Tibial nerve (tissue), 4 donors: ENCODE results near the gene LAYN. TPM values are rescaled to one million over a fixed set of nuclear protein-coding genes. Genes with fewer than 3 reads are reported as not detected.

Source experiments
- DNase-seq, 2 donors: peaks; one replicate each; pipeline ENCODE4 v3.0.0-alpha.2; 2019; ENCODE audit warnings: low spot score in 2 of 2
- H3K27ac ChIP-seq, 4 donors: fragments of 200-600 bp; sonication (generic) in 3 of 4; one replicate each; pipeline ENCODE4 v1.5.1; 2017 to 2019; ENCODE audit warnings: mild to moderate bottlenecking in 1 of 4
- H3K27me3 ChIP-seq, 2 donors: fragments of 200-600 bp; sonication (generic) in 1 of 2; one replicate each; pipeline versions ENCODE4 v1.5.1 to v1.6.0; 2017 to 2019
- H3K36me3 ChIP-seq, 3 donors: fragments of 200-600 bp; sonication (generic); one replicate each; pipeline ENCODE4 v1.5.1; 2018 to 2019
- H3K4me1 ChIP-seq, 4 donors: fragments of 200-600 bp; sonication (generic) in 3 of 4; one replicate each; pipeline ENCODE4 v1.5.1; 2017 to 2019
- H3K4me3 ChIP-seq, 4 donors: fragments of 200-600 bp; sonication (generic) in 3 of 4; one replicate each; pipeline ENCODE4 v1.5.1; 2017 to 2019; ENCODE audit warnings: mild to moderate bottlenecking in 1 of 4, moderate library complexity in 1 of 4
- H3K9me3 ChIP-seq, 4 donors: fragments of 200-600 bp; sonication (generic) in 3 of 4; one replicate each; pipeline ENCODE4 v1.5.1; 2017 to 2019
- CTCF ChIP-seq, 5 experiments: fragments of 200-600 bp in 3 of 5; fragments of 450-650 bp in 2 of 5; sonication (generic) in 3 of 5; IDR thresholded peaks; one replicate each; pipeline ENCODE4 v1.5.1; 2016 to 2019; ENCODE audit warnings: antibody characterized with exemption in 5 of 5, mild to moderate bottlenecking in 3 of 5, moderate library complexity in 2 of 5
- EP300 ChIP-seq, 2 donors: sonication (generic); formaldehyde crosslinking; IDR thresholded peaks; one replicate each; pipeline ENCODE4 v1.6.1; 2017; ENCODE audit warnings: antibody characterized with exemption in 2 of 2, mild to moderate bottlenecking in 1 of 2
- POLR2A ChIP-seq, 2 donors: fragments of 450-650 bp; IDR thresholded peaks; one replicate each; pipeline ENCODE4 v1.6.1; 2017; ENCODE audit warnings: antibody characterized with exemption in 2 of 2, mild to moderate bottlenecking in 2 of 2, moderate library complexity in 2 of 2
- WGBS, 2 donors: methylation state at CpG; one replicate each; pipeline ENCODE4 v1.1.5; 2018; 5-methylcytosine and 5-hydroxymethylcytosine counted together
- total RNA-seq, 4 donors: library from RNA; depleted of rRNA; stranded (reverse); fragments of >200 nt; gene quantifications; one replicate each; pipeline ENCODE4 v1.1.0, GENCODE V29; 2016

LAYN gene
- total RNA-seq, 4 donors from 2014 or later: 4.6 to 20.1 (median 5.2) TPM

DNA sequence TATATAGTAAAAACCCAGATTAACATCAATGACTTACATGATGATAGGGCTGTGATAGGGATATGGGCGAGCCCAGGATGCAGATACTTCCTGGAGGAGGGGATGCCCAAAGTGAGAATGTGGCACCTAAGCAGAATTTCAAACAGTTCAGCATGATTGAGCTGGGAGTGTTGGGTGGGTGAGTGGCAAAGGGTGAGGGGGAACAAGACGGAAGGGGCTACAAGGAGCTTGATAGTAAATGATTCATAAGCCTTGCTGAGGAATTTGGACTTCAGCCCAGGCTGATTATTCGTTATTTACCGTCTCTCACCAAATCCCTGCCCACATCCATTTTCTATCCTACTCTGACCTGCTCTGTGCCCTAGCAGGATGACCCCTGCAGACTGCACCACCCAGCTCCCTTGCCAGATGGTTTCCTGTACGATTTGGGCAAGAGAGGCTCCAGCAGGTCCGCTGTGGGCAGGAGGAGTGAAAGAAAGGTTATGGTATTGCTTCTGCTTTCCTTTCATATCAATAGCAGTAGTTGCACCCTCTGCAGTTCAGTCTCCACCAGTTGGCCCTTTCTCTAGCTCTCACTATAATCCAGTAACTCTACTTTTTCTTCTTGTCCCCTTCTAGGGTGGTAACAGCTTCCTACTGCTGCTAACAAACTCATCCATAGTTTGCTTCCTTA is 31.4 kb downstream of the LAYN start:
- Histone ChIP-seq H3K4me1 (peaks cover 0 to 30% (median 6%) of the 10 kb centered on the region in 4 donors), H3K36me3 (no peaks in the 10 kb centered on the region), H3K27ac (no peak overlapping the region), H3K27me3 (no peaks in the 10 kb centered on the region), H3K9me3 (no peaks in the 10 kb centered on the region), H3K4me3 (no peak overlapping the region)
- 27 to 31% methylated on average over 6 of the region's 6 CpGs for WGBS, 2 donors
- TF ChIP-seq CTCF (IDR thresholded peaks at IDR 0.05) (no peak), EP300 (IDR thresholded peaks at IDR 0.05) (no peak), POLR2A (IDR thresholded peaks at IDR 0.05) (no peak)
- no peak for DNase-seq

- H3K27me3 ChIP-seq: no peaks in the 10 kb centered on the region
- TF ChIP-seq CTCF (IDR thresholded peaks at IDR 0.05) (no peak), EP300 (IDR thresholded peaks at IDR 0.05) (no peak), POLR2A (IDR thresholded peaks at IDR 0.05) (no peak)
- H3K36me3 ChIP-seq: no peaks in the 10 kb centered on the region
- H3K27ac ChIP-seq: no peak overlapping the region
- H3K4me1 ChIP-seq: peaks cover 0 to 30% (median 6%) of the 10 kb centered on the region in 4 donors
- no peak overlapping the region for H3K4me3 ChIP-seq
- 96% methylated on average over 3 of the region's 3 CpGs for WGBS, 2 donors
- DNase-seq: no peak
- no peaks in the 10 kb centered on the region for H3K9me3 ChIP-seq
These were observed 32.1 kb downstream of the LAYN start for GRCh38 chr11:111572581-111572980.

- DNase-seq: no peak
- WGBS, 2 donors: 35 to 38% methylated on average over 4 of the region's 4 CpGs
- H3K4me1 ChIP-seq: peaks cover 0 to 30% (median 6%) of the 10 kb centered on the region in 4 donors
- no peaks in the 10 kb centered on the region for H3K27me3 ChIP-seq
- no peaks in the 10 kb centered on the region for H3K9me3 ChIP-seq
- peak overlapping the region in 1 of 4 donors; percentile 32 for H3K4me3 ChIP-seq
- peak overlapping the region in 2 of 4 donors; percentile 15 to 59 for H3K27ac ChIP-seq
- TF ChIP-seq POLR2A (IDR thresholded peaks at IDR 0.05): no peak
- no peak for TF ChIP-seq CTCF (IDR thresholded peaks at IDR 0.05)
- no peak for TF ChIP-seq EP300 (IDR thresholded peaks at IDR 0.05)
- H3K36me3 ChIP-seq: no peaks in the 10 kb centered on the region
These were observed 33.3 kb downstream of the LAYN start for GRCh38 chr11:111573821-111574249.

- H3K27ac ChIP-seq: peak overlapping the region in 2 of 4 donors; percentile 15 to 59
- no peaks in the 10 kb centered on the region for H3K36me3 ChIP-seq
- H3K4me1 ChIP-seq: peaks cover 0 to 30% (median 6%) of the 10 kb centered on the region in 4 donors
- H3K4me3 ChIP-seq: peak overlapping the region in 3 of 4 donors; percentile 6 to 32 (median 22)
- no peaks in the 10 kb centered on the region for H3K27me3 ChIP-seq
- H3K9me3 ChIP-seq: no peaks in the 10 kb centered on the region
- 28 to 31% methylated on average over 7 of the region's 7 CpGs for WGBS, 2 donors
- DNase-seq: no peak
- no peak for TF ChIP-seq POLR2A (IDR thresholded peaks at IDR 0.05)
- peak in 1 of 5 experiments; percentile 9 for TF ChIP-seq CTCF (IDR thresholded peaks at IDR 0.05)
- TF ChIP-seq EP300 (IDR thresholded peaks at IDR 0.05): no peak
These were observed 34.1 kb downstream of the LAYN start for GRCh38 chr11:111574373-111575225.

DNA sequence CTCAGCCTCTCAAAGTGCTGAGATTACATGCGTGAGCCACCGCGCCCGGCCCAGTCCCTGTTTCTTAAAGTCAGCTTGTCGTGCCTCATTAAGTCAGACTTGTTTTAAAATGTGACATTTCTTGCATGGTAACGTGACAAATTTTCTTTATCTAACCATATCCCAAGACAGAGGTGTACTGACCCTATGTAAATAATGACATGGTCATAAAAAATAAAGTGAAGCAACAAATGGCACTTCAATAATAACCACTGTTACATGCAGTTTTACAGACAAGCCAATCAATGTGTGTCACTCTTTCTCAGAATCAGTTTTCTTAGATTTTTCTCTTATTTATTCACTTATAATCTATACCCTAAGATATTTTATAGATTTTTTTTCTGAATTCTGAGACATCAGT is 35.2 kb downstream of the LAYN start:
- WGBS, 2 donors: 95 to 97% methylated on average over 6 of the region's 6 CpGs
- no peaks in the 10 kb centered on the region for H3K9me3 ChIP-seq
- H3K4me3 ChIP-seq: no peak overlapping the region
- no peak for DNase-seq
- TF ChIP-seq EP300 (IDR thresholded peaks at IDR 0.05): no peak
- TF ChIP-seq CTCF (IDR thresholded peaks at IDR 0.05): no peak
- no peak for TF ChIP-seq POLR2A (IDR thresholded peaks at IDR 0.05)
- H3K27ac ChIP-seq: no peak overlapping the region
- no peaks in the 10 kb centered on the region for H3K27me3 ChIP-seq
- peaks cover 0 to 25% (median 6%) of the 10 kb centered on the region in 4 donors for H3K4me1 ChIP-seq
- H3K36me3 ChIP-seq: no peaks in the 10 kb centered on the region
